HG03521 (cell line): ENCODE results near the gene AAGAB.
A peak's percentile ranks its signal among the peaks of the same experiment; 100 is the strongest.
"Not testable (repeated sequence)": the region's sequence is repeated elsewhere in the genome, so short reads cannot be mapped to it uniquely, and the experiment has no call there.

ENCODE experiments used
- ATAC-seq: cut with Tn5 transposase; IDR thresholded peaks from one replicate; pipeline ENCODE4 v1.9.1; 2021; ENCODE audit warnings: mild to moderate bottlenecking, moderate library complexity; ENCODE audit not compliant: unreplicated experiment

AAGAB gene

DNA sequence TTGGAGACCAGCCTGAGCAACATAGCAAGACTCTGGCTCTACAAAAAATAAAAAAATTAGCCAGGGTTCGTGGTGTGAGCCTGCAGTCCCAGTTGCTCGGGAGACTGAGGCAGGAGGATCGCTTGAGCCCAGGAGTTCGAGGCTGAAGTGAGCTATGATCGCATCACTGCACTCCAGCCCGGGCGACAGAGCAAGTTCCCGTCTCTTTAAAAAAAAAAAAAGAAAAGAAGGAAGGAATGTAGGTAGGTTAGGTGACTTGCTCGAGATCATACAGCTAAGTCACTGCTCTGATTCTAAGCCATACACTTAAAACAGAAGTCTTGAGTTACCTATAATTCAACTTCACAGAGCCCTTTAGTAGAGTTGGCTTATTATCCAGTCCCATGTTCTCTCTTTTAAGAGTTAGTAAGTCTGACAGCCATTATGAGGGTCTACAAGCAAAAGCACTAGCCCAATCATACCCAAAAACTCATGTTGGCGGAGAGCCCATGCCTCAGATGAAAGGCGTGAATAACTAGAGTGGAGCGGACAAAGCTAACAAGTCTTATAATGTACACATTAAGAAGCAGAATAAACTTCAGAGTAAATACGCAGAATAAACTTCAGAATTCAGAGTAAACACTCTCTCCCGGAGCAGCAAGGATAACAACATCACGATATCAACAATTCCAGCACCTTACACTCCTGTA is 768 bp downstream of the AAGAB start:
- ATAC-seq: no peak

GRCh38 chr15:67253101-67253500 is 1.4 kb downstream of the AAGAB start:
- ATAC-seq: no peak

DNA sequence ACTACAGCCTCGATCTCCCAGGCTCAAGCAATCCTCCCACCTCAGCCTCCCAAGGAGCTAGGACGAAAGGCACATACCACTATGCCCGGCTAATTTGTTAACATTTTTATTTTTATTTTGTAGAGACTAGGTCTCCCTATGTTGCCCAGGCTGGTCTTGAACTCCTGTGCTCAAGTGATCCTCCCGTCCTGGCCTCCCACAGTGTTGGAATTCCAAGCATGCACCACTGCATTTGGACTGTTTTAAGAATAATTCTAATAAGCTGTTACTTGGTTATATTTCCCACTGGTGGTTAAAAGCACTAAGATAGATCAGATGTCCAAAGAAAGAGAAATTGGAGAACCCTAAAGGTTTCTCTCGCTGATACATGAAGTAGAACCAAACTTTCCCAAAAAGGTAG is 3.1 kb downstream of the AAGAB start:
- no peak for ATAC-seq

DNA sequence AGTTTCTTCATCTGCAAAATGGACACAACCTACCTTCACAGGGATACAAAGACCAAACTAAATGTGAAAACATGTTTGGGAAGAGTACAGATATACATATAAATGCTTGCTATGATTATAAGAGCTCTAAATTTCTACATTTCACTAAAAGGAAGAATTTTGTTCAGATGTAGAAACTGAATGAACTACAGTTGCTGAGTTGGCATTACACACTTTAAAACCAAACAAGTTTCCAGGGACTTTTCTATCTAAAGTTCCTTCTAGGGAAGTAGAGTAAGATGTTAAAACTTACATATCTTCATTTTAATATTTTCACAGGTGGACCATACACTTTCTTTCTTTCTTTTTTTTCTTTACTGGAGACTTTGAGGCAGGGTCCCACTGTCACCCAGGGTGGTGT is 4.6 kb downstream of the AAGAB start:
- no peak for ATAC-seq

- ATAC-seq: no peak
Measured at GRCh38 chr15:67248011-67248505, 6.4 kb downstream of the AAGAB start.

DNA sequence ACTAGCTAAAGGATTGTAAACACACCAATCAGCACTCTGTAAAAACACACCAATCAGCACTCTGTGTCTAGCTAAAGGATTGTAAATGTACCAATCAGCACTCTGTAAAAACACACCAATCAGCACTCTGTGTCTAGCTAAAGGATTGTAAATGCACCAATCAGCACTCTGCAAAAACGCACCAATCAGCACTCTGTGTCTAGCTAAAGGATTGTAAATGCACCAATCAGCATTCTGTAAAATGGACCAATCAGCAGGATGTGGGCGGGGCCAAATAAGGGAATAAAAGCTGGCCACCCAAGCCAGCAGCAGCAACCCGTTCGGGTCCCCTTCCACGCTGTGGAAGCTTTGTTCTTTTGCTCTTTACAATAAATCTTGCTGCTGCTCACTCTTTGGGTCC is 7.9 kb downstream of the AAGAB start:
- ATAC-seq: not testable (repeated sequence)

- ATAC-seq: no peak
Measured at GRCh38 chr15:67244971-67245478, 9.4 kb downstream of the AAGAB start.

DNA sequence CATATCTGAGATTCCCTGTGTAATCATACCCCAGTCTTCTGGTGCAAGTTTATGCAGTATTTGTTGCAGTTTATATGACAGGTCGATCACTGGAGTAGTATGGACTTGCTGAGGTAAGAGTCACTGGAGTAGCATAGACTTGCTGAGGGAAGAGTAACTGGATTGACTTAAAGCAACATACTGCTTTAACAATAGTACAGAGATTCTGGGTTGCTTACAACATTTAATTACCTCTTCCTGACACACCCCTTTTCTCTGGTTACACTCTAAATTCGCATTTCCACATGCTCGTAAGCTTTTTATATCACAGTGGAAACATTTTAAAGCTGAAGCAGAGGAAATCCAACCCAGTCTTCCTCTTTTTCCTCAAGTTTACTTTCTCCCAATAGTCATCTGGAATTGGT is 11.8 kb downstream of the AAGAB start:
- no peak for ATAC-seq

DNA sequence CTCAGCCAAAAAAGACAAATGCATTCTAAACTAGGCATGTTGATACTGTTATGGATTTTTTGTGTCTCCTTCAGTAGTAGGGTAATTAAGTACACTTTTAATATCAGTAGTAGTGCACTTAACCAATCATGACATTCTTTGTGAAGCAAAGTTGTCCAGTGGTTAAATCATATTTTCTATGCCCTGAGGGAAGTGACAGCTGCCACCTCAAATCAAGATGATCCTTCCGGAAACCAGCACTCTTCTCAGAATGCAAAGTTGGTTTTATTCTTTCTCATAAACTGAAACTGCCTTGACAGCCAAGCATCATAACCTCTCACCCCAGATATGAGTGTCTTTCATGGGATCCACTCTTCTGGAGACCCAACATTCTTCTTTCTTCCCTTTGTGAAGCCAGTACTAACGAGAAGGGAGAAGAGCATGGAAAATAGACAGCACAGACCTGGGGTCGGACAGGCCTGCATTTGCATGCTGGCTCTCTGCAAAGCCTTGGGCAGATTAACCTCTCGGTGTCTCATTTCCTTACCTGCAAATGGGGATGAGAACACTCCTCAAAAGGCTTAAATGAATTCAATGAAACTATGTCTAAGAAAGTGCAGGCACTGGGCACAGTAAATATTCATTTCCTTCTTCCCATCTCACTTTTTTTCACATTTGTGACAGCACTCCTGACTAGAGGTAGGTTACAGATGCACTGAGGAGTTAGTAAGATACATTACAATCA is 13.2 kb downstream of the AAGAB start:
- ATAC-seq: peak; percentile 63

- ATAC-seq: no peak
Measured at GRCh38 chr15:67240235-67241131, 14.0 kb downstream of the AAGAB start.

- no peak for ATAC-seq
Measured at GRCh38 chr15:67232591-67232990, 21.9 kb downstream of the AAGAB start.

DNA sequence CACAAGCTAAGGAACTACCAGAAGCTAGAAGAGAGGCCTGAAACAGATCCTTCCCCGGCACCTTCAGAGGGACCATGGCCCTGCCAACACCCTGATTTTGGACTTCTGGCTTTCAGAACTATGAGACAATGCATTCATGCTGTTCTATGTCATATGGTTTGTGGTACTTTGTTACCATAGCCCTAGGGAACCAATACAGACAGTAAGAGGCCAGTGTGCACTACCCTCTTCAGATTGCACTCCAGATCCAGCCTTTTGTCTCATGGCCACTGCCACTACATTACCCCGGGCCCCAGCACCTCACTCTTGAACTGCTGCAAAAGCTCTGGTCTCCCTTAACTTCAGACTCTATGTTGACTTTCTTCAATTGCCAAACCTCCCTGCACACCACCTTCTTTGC is 24.0 kb downstream of the AAGAB start:
- no peak for ATAC-seq

- no peak for ATAC-seq
Measured at GRCh38 chr15:67228286-67228685, 26.2 kb downstream of the AAGAB start.

DNA sequence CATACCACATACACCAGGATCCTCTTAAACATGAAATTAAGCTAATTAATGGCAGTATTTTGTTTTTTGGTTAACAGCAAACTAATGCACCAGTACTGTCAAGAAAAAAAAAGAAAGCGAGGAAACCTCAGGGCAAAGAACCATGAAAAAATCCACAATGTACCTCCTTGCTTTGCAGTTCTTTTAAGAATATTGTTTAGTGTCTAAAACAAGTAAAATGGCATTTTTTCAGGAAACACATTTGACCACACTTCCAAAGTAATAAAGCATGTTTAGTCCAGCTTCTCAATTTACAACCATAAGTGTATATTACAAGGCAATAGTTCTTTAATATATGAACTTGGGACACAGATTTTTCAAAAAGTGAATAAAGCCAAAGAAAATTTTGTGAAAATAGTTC is 26.6 kb downstream of the AAGAB start:
- no peak for ATAC-seq

DNA sequence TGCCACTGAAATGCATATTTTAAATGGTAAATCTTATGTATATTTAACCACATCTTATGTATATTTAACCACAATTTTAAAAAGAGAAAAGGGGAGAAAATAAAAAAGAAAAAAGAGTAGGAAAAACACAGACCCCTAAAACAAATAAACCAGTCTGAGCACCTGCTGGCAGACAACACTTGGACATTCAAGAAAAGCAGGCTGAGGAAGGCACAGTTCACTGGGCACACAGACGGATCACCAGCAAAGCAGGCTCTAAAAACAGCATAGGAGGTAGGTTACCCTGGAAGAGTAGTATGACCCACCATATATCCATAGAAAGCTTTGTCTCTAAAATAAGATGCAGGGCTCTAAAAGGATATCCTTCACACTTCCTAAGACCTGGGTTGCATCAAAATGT is 27.0 kb downstream of the AAGAB start:
- no peak for ATAC-seq

- ATAC-seq: no peak
Measured at GRCh38 chr15:67225336-67225735, 29.1 kb downstream of the AAGAB start.

- no peak for ATAC-seq
Measured at GRCh38 chr15:67224889-67225288, 29.6 kb downstream of the AAGAB start.

DNA sequence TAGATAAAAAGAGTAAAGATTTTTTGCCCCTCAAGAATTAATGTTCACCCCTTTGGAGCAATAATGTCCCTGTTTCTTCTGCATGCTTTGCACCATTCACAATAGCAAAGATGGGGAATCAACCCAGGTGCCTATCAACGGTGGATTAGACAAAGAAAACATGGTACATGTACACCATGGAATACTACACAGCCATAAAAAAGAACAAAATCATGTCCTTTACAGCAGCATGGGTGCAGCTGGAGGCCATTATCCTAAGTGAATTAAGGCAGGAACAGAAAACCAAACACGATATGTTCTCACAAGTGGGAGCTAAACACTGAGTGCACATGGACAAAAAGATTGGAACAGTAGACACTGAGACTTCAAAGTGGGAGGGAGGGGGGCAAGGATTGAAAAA is 35.2 kb downstream of the AAGAB start:
- no peak for ATAC-seq

DNA sequence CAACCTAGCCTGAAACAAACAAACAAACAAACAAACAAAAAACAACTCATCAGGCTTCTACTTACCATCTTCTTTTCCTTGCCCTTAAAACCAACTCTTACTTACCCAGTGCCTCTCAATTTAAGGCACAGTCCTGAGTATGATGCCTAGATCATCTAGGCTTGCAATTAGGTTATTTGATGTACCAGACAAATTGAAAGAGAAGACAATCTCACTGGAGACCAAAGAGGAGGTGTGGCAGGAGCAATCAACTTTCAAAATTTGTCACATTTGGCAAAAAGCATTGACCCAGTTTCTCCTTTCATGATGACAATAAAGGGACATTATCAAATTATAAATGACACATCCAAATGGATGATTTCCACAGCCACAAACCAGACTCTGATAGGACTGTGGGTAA is 36.0 kb downstream of the AAGAB start:
- no peak for ATAC-seq

GRCh38 chr15:67216859-67217258 is 37.6 kb downstream of the AAGAB start:
- no peak for ATAC-seq

- no peak for ATAC-seq
Measured at GRCh38 chr15:67215102-67215501, 39.4 kb downstream of the AAGAB start.
